VCaP (cell line): ENCODE data around the gene TMBIM1.

Experiments used
- H3K27ac ChIP-seq: fragments of 450-650 bp; 2 replicates; pipeline ENCODE4 v1.5.1; 2017
- TF ChIP-seq, protein P1 (sequence below): fragments of 450-650 bp; conservative IDR thresholded peaks from 2 replicates; pipeline ENCODE4 v1.5.1; 2017; ENCODE audit warnings: mild to moderate bottlenecking, moderate library complexity

Gene TMBIM1, protein sequence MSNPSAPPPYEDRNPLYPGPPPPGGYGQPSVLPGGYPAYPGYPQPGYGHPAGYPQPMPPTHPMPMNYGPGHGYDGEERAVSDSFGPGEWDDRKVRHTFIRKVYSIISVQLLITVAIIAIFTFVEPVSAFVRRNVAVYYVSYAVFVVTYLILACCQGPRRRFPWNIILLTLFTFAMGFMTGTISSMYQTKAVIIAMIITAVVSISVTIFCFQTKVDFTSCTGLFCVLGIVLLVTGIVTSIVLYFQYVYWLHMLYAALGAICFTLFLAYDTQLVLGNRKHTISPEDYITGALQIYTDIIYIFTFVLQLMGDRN

DNA sequence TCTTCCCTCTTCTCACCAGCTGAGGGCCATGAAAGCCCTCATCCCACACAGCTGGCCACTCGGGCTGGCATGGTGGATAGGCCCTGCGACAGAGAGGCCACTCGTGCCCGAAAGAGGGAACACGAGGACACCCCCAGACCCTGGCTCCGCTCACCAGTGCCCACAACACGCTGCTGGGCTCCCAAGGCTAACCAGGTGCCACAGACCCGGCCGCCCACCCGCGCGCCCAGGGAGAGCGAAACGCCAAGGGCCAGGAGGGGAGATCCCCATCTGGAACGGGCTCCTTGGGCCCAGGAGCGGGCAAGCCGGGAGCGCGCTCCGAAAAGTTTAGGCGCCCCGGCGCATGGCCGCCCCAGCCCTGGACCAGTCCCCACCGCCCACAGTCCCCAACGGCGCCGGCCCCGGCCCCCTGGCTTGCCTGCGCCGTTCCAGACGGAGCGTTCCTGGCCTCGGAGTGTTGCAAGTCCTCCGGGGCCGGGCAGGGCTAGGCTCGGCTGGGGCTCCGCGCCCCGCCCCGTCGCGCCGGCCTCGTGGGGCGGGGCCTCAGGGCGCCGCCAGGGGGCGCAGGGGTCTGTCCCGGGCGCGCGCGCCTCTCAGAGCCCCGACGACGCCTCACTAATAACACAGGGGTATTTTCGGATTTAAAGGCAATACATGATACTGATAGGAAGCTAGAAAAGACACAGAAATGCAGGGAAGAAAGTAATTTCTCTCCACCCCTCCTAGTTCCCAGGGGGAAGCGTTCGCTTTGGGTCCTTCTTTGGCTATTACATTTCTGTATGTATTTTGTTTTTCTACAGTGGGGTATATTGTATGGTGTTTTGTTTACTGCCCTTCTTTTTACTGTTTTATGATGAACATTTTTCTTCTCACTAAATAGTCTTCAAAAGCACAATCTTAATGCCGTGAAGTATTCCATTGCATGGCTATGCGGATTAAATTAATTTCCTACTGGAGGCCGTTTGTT, at the start of gene TMBIM1:
Gene TMBIM1 (minus strand): TSS at position 456 of the 967 bp plus-strand sequence. CDS start 10,362 bp downstream, outside the sequence.
- TF ChIP-seq, protein P1, sequence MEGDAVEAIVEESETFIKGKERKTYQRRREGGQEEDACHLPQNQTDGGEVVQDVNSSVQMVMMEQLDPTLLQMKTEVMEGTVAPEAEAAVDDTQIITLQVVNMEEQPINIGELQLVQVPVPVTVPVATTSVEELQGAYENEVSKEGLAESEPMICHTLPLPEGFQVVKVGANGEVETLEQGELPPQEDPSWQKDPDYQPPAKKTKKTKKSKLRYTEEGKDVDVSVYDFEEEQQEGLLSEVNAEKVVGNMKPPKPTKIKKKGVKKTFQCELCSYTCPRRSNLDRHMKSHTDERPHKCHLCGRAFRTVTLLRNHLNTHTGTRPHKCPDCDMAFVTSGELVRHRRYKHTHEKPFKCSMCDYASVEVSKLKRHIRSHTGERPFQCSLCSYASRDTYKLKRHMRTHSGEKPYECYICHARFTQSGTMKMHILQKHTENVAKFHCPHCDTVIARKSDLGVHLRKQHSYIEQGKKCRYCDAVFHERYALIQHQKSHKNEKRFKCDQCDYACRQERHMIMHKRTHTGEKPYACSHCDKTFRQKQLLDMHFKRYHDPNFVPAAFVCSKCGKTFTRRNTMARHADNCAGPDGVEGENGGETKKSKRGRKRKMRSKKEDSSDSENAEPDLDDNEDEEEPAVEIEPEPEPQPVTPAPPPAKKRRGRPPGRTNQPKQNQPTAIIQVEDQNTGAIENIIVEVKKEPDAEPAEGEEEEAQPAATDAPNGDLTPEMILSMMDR = peak; percentile 75
- peak within 1 kb of the TSS; percentile 88; the same call in 1 of the 2 replicates for H3K27ac ChIP-seq

DNA sequence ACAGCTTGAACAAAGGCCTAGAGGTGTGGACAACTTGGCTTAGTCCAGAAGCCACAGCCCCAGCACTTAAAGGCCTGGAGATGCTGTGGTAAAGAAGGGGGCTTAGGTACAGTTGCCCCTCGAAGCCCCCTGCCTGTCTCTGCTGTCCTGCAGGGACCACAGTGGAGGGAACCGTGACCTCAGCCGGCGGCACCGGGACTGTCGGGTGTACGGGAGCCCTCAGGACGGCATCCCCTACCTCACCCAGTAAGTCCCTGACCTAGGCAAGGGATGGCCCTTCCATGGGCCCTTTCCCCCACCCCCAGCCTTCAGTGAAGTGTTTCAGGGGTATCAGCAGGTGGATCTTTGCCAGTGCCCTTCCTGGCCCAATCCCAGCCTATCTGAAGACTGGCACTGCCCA, 49.1 kb upstream of the TMBIM1 start:
- TF ChIP-seq, protein P1 = no peak
- H3K27ac ChIP-seq = no peak overlapping the region

DNA sequence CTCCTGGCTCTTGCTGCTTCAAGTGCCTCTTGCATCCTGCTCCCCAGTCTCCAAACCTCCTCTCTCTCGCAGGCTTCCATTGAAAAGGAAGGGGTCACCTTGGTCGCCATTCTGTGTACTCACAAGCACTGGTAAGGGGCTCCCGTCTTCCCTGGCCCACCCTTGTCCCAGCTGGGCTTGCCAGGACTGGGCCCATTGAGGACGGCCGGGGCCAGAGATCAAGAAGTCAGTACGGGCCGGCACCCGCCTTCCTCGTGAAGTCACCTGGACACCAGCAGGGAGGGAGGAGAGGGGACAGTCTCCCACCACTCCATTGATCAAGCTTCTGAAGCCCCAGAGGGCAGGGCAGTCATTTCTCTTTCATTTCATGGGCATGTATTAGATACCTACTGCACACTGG, 48.4 kb upstream of the TMBIM1 start:
- TF ChIP-seq, protein P1 = no peak
- H3K27ac ChIP-seq = no peak overlapping the region

GRCh38 chr2:218334531-218334930, 42.2 kb upstream of the TMBIM1 start:
- no peak overlapping the region for H3K27ac ChIP-seq
- TF ChIP-seq, protein P1 = no peak

DNA sequence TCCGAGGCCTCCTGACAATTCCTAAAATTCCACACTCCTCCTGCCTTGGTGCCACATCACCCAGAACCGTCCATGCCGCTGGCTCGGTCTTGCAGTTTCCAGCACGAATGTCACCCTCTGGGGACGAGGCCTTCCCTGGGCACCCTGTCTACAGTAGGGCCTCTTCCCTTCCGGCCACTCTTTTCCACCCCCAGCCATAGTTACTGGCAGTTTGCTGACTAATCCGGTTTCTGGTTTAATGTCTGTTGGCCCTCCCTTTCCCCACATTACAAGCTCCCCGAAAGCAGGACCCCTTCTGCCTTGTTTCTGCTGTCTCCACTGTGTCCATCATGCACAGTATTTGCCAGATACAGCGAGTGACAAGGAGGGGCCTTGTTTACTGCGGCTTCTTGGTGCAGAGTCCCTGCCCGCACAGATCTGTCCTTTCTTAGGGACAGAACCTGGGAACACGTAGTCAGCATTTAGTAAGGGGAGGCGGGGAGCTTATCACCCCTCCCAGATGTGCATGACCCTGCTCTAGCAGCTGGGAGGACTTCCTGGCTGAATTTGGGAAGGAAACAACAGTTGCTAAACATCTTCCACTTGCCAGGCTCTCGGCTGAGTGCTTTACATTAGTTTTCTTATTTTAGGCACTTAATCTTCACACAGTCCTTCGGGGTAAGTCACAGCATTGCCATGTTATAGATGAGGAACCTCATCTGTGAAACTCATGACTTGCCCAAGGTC, 40.8 kb upstream of the TMBIM1 start:
- TF ChIP-seq, protein P1 = no peak

GRCh38 chr2:218332288-218332687, 40.0 kb upstream of the TMBIM1 start:
- TF ChIP-seq, protein P1 = no peak
- H3K27ac ChIP-seq = no peak overlapping the region

More for the DNA sequence above, 40.8 kb upstream of the TMBIM1 start:
- no peak overlapping the region for H3K27ac ChIP-seq
